ENCODE measurements around the gene MSL1. TPM values are rescaled to one million over a fixed set of nuclear protein-coding genes. Genes with fewer than 3 reads are reported as not detected.
A peak's percentile ranks its signal among the peaks of the same experiment; 100 is the strongest.

Gene MSL1
- total and polyA plus RNA-seq, 2 of the 13 experiments (the other 11 are each of a cell fraction or from before 2014, with no cell fraction given), result 63.8 to 88.5 TPM

- TF ChIP-seq NFAT5 (CRISPR knock-in tag; IDR thresholded peaks at IDR 0.05), result 0 out of 2 replicates have a peak, but pooled peaks have one; percentile 3
- no peak for TF ChIP-seq ZNF646 (CRISPR knock-in tag; IDR thresholded peaks at IDR 0.05)
- no peak for TF ChIP-seq NONO (IDR thresholded peaks at IDR 0.05)
- no peak for TF ChIP-seq NONO (CRISPR knock-in tag; conservative IDR thresholded peaks at IDR 0.05)
- TF ChIP-seq ZNF543 (CRISPR knock-in tag; IDR thresholded peaks at IDR 0.05), result no peak
- TF ChIP-seq CSRNP1 (CRISPR knock-in tag; IDR thresholded peaks at IDR 0.05), result 0 out of 2 replicates have a peak, but pooled peaks have one; percentile 52
- TF ChIP-seq NFYC (CRISPR knock-in tag; IDR thresholded peaks at IDR 0.05), result no peak
- TF ChIP-seq EP300 (IDR thresholded peaks at IDR 0.05; ENCODE audit: low read depth in 2 of 2, low read length in 2 of 2), result 0 out of 4 replicates have a peak, but pooled peaks of 1 of the 2 experiments have one; percentile 3
- TF ChIP-seq EP300 (CRISPR knock-in tag; IDR thresholded peaks at IDR 0.05; ENCODE audit: borderline replicate concordance), result no peak
- peak; percentile 100 for TF ChIP-seq ZNF121 (CRISPR knock-in tag; IDR thresholded peaks at IDR 0.05)
- peak; percentile 6; the same call in 1 of the 2 replicates for TF ChIP-seq ZBTB10 (CRISPR knock-in tag; IDR thresholded peaks at IDR 0.05; ENCODE audit: borderline replicate concordance)
- TF ChIP-seq SMAD3 (CRISPR knock-in tag; IDR thresholded peaks at IDR 0.05), result 0 out of 2 replicates have a peak, but pooled peaks have one; percentile 16
- no peak for TF ChIP-seq ARHGAP35 (CRISPR knock-in tag; IDR thresholded peaks at IDR 0.05; ENCODE audit: borderline replicate concordance)
Observed at GRCh38 chr17:40115101-40115436, 6.7 kb upstream of the MSL1 start (continued).
